H1 (cell line): ENCODE measurements around the gene SMARCB1. TPM values are rescaled to one million over a fixed set of nuclear protein-coding genes. Genes with fewer than 3 reads are reported as not detected.

Source experiments
- CTCF ChIA-PET: fragments of 300-600 bp; sonication (Branson Sonifier 250); formaldehyde crosslinking; loops from one replicate; lab custom pipeline; 2021; ENCODE audit not compliant: partially characterized antibody; lab: Charles Lee
- POLR2A ChIA-PET: fragments of 300-600 bp; sonication (Branson Sonifier 250); formaldehyde crosslinking; loops from one replicate; lab custom pipeline; 2021; ENCODE audit warnings: inconsistent platforms; ENCODE audit not compliant: partially characterized antibody; lab: Charles Lee
- DNase-seq, 2 experiments: peaks; one replicate each; pipeline versions ENCODE4 v3.0.0 to v3.0.0-alpha.2; 2010 to 2022; ENCODE audit warnings: low spot score in 2 of 2, low read depth in 1 of 2, mixed read lengths in 1 of 2
- FAIRE-seq: peaks from 2 replicates; lab custom pipeline; 2011; peaks lifted over from hg19 to GRCh38; lab: Jason Lieb, UNC
- H2AFZ ChIP-seq: 2 replicates; pipeline ENCODE4 v1.8.1; 2012; ENCODE audit warnings: low read length, inconsistent platforms
- H2AK5ac ChIP-seq: 2 replicates; pipeline ENCODE4 v1.6.1; 2013; ENCODE audit warnings: low read depth, low read length
- H2BK120ac ChIP-seq: replicated peaks from 2 replicates; pipeline ENCODE3; 2013; ENCODE audit warnings: low read depth, low read length, inconsistent platforms
- H2BK12ac ChIP-seq: 2 replicates; pipeline ENCODE4 v1.6.1; 2013; ENCODE audit warnings: low read depth, low read length
- H2BK15ac ChIP-seq: 2 replicates; pipeline ENCODE4 v1.6.1; 2013; ENCODE audit warnings: low read length
- H2BK20ac ChIP-seq: 2 replicates; pipeline ENCODE4 v1.6.1; 2013; ENCODE audit warnings: low read length
- H2BK5ac ChIP-seq: 2 replicates; pipeline ENCODE4 v1.6.1; 2013; ENCODE audit warnings: low read depth, low read length
- H3K14ac ChIP-seq: 2 replicates; pipeline ENCODE4 v1.6.1; 2013; ENCODE audit warnings: inconsistent platforms; ENCODE audit not compliant: insufficient read length
- H3K18ac ChIP-seq: 2 replicates; pipeline ENCODE4 v1.6.1; 2013; ENCODE audit warnings: low read length; ENCODE audit errors: extremely low read depth
- H3K23ac ChIP-seq: 2 replicates; pipeline ENCODE4 v1.6.1; 2013; ENCODE audit warnings: inconsistent platforms; ENCODE audit not compliant: insufficient read length
- H3K23me2 ChIP-seq: 2 replicates; pipeline ENCODE4 v1.6.1; 2013; ENCODE audit warnings: low read depth, low read length
- H3K27ac ChIP-seq: 2 replicates; pipeline ENCODE4 v1.6.1; 2011; ENCODE audit warnings: low read depth, low read length, inconsistent platforms
- H3K27me3 ChIP-seq, 4 experiments: replicated peaks in 1 of 4; 1 replicate in 1 of 4; 2 replicates in 3 of 4; pipeline versions ENCODE4 v1.6.1 to v1.8.1; 2011 to 2013; ENCODE audit warnings: low read length in 3 of 4, mild to moderate bottlenecking in 3 of 4, inconsistent platforms in 2 of 4, mixed read lengths in 2 of 4, moderate library complexity in 1 of 4; ENCODE audit not compliant: control insufficient read depth in 3 of 4, insufficient read depth in 3 of 4; ENCODE audit errors: extremely low read depth in 1 of 4
- H3K36me3 ChIP-seq, 4 experiments: 2 replicates each; pipeline versions ENCODE4 v1.6.1 to v1.8.1; 2011 to 2013; ENCODE audit warnings: mild to moderate bottlenecking in 4 of 4, low read length in 3 of 4, moderate library complexity in 2 of 4, control low read depth in 1 of 4, inconsistent platforms in 1 of 4; ENCODE audit not compliant: insufficient read depth in 4 of 4, control insufficient read depth in 2 of 4
- H3K4ac ChIP-seq: replicated peaks from 2 replicates; pipeline ENCODE3; 2013; ENCODE audit warnings: low read length, low read depth, mixed read lengths, inconsistent platforms; ENCODE audit not compliant: insufficient read length
- H3K4me1 ChIP-seq, 4 experiments: replicated peaks in 1 of 4; 1 replicate in 1 of 4; 2 replicates in 3 of 4; pipeline versions ENCODE4 v1.6.1 to v1.8.1; 2011 to 2013; ENCODE audit warnings: low read length in 3 of 4, inconsistent platforms in 2 of 4, mixed read lengths in 1 of 4; ENCODE audit not compliant: insufficient read depth in 4 of 4, control insufficient read depth in 3 of 4
- H3K4me2 ChIP-seq, 2 experiments: 2 replicates each; pipeline versions ENCODE4 v1.6.1 to v1.8.1; 2011 to 2013; ENCODE audit warnings: low read depth in 2 of 2, low read length in 2 of 2, control low read depth in 1 of 2, inconsistent platforms in 1 of 2, mild to moderate bottlenecking in 1 of 2; ENCODE audit not compliant: insufficient read depth in 1 of 2
- H3K4me3 ChIP-seq, 4 experiments: fragments of 200-600, 300-600 bp in 1 of 4; sonication (generic), shearing (Covaris generic), sonication (Bioruptor Twin) in 1 of 4; 2 replicates each; pipeline versions ENCODE4 v1.5.1 to v1.8.1; 2011 to 2016; ENCODE audit warnings: low read length in 4 of 4, low read depth in 3 of 4, control low read depth in 2 of 4, inconsistent platforms in 2 of 4, mild to moderate bottlenecking in 2 of 4, mixed read lengths in 1 of 4, moderate library complexity in 1 of 4; ENCODE audit not compliant: insufficient read depth in 2 of 4; ENCODE audit errors: extremely low read depth in 1 of 4
- H3K56ac ChIP-seq: replicated peaks from 2 replicates; pipeline ENCODE3; 2013; ENCODE audit warnings: low read depth, mild to moderate bottlenecking, mixed read lengths, low read length, inconsistent platforms; ENCODE audit not compliant: insufficient read length
- H3K79me1 ChIP-seq: 2 replicates; pipeline ENCODE4 v1.6.1; 2013; ENCODE audit warnings: low read depth, low read length, control low read depth
- H3K79me2 ChIP-seq, 2 experiments: 2 replicates each; pipeline versions ENCODE4 v1.6.1 to v1.8.1; 2012 to 2013; ENCODE audit warnings: low read length in 2 of 2, mild to moderate bottlenecking in 2 of 2, inconsistent platforms in 1 of 2; ENCODE audit not compliant: insufficient read depth in 2 of 2, control insufficient read depth in 1 of 2
- H3K9ac ChIP-seq, 4 experiments: replicated peaks in 1 of 4; 1 replicate in 1 of 4; 2 replicates in 3 of 4; pipeline versions ENCODE4 v1.6.1 to v1.8.1; 2011 to 2013; ENCODE audit warnings: low read depth in 3 of 4, low read length in 3 of 4, control low read depth in 2 of 4, mild to moderate bottlenecking in 2 of 4, moderate library complexity in 2 of 4, inconsistent platforms in 1 of 4; ENCODE audit errors: extremely low read depth in 1 of 4
- H3K9me3 ChIP-seq, 2 experiments: 2 replicates each; pipeline versions ENCODE4 v1.6.1 to v1.8.1; 2012 to 2013; ENCODE audit warnings: mild to moderate bottlenecking in 2 of 2, moderate library complexity in 2 of 2, control low read depth in 1 of 2, inconsistent platforms in 1 of 2, low read depth in 1 of 2, low read length in 1 of 2, mixed read lengths in 1 of 2; ENCODE audit not compliant: insufficient read depth in 2 of 2
- H4K20me1 ChIP-seq, 2 experiments: replicated peaks in 1 of 2; 2 replicates each; pipeline versions ENCODE3 to v1.8.1; 2011 to 2013; ENCODE audit warnings: inconsistent platforms in 2 of 2, low read length in 2 of 2, mild to moderate bottlenecking in 1 of 2; ENCODE audit not compliant: insufficient read depth in 2 of 2, control insufficient read depth in 1 of 2
- H4K5ac ChIP-seq: 2 replicates; pipeline ENCODE4 v1.6.1; 2013; ENCODE audit warnings: low read length, low read depth, mixed read lengths, inconsistent platforms; ENCODE audit not compliant: insufficient read length
- H4K8ac ChIP-seq: 2 replicates; pipeline ENCODE4 v1.8.0; 2013; ENCODE audit warnings: mild to moderate bottlenecking, moderate library complexity, low read length, inconsistent platforms; ENCODE audit not compliant: insufficient read depth; ENCODE audit errors: extremely low read depth
- H4K91ac ChIP-seq: replicated peaks from 2 replicates; pipeline ENCODE3; 2013; ENCODE audit warnings: low read length, mixed read lengths, inconsistent platforms; ENCODE audit not compliant: insufficient read length
- HDAC2 ChIP-seq, 2 experiments: fragments of 300-600 bp in 1 of 2; sonication (generic) in 1 of 2; IDR thresholded peaks; 2 replicates each; pipeline ENCODE4 v1.6.1; 2011 to 2012; ENCODE audit warnings: low read depth in 2 of 2, low read length in 2 of 2, mild to moderate bottlenecking in 2 of 2, moderate library complexity in 2 of 2, borderline replicate concordance in 1 of 2, inconsistent platforms in 1 of 2
- TAF1 ChIP-seq: IDR thresholded peaks from 2 replicates; pipeline ENCODE4 v1.6.1; 2011; ENCODE audit warnings: mild to moderate bottlenecking, low read depth, low read length
- WGBS, 2 experiments: shearing (Covaris generic) in 1 of 2; methylation state at CpG; one replicate each; pipeline versions ENCODE4 v1.1.6 to v1.1.7; 2013 to 2015; ENCODE audit warnings: low lambda C conversion rate in 2 of 2, mixed read lengths in 2 of 2, inconsistent platforms in 1 of 2, low coverage in 1 of 2, missing lambda C conversion rate in 1 of 2; ENCODE audit not compliant: insufficient replicate concordance in 2 of 2, insufficient coverage in 1 of 2, insufficient read length in 1 of 2; ENCODE audit errors: extremely low coverage in 1 of 2, missing lambda C conversion rate in 1 of 2; 5-methylcytosine and 5-hydroxymethylcytosine counted together
- polyA plus RNA-seq, 7 experiments: library from polyadenylated mRNA; depleted of rRNA in 3 of 7; stranded (reverse) in 5 of 7; unstranded in 2 of 7; fragments of >200 nt in 5 of 7; fragments of 200-250 nt in 2 of 7; gene quantifications; 1 replicate in 5 of 7; 2 replicates in 1 of 7; 4 replicates in 1 of 7; pipeline versions ENCODE4 v1.2.1 to v1.2.3, GENCODE V29; 2011 to 2013; ENCODE audit warnings: missing spikeins in 2 of 7, mixed read lengths in 2 of 7
- total RNA-seq: library from RNA; stranded (reverse); fragmentation: NEBNext Ultra II Directional; extraction: Animal tissue kit (Norgen Biotek cat#: 25700); gene quantifications from 2 replicates; pipeline ENCODE4 v1.2.1, GENCODE V29; 2021
- TF ChIP-seq, protein P1 (sequence below): IDR thresholded peaks from 2 replicates; pipeline ENCODE4 v1.6.1; 2012; ENCODE audit warnings: low read length, inconsistent platforms

The SMARCB1 gene
- total and polyA plus RNA-seq, 2 of the 8 experiments (the other 6 are each of a cell fraction or from before 2014, with no cell fraction given): 116 to 145 TPM

DNA sequence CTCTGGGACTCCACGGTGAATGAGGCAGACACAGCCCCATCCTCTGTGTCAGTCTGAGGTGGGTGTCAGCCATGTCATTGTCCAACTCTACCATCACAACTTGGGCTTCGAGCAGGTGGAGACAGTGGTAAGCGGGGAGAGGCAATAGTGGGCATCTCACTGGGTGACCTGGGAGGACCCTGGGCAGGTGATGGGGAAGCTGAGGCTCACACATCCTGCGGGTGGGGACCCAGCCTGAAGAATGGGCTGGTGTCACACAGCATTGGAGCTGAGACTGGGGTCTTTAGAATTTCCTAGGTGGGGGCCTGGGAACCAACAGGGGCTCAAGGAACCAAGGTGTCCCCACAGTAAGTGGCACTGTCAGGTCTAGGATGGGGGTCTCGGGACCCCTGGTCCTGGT lies 7.0 kb upstream of the SMARCB1 start:
- FAIRE-seq (no peak), DNase-seq (no peak)
- H3K79me2 ChIP-seq: no peaks in the 10 kb centered on the region
- no peaks in the 10 kb centered on the region; the same call in 1 of the 2 replicates for H3K79me1 ChIP-seq
- no peak for TF ChIP-seq HDAC2 (IDR thresholded peaks at IDR 0.05; ENCODE audit: borderline replicate concordance in 1 of 2, low read depth in 2 of 2, low read length in 2 of 2)
- TF ChIP-seq TAF1: no peak
- TF ChIP-seq, protein P1, sequence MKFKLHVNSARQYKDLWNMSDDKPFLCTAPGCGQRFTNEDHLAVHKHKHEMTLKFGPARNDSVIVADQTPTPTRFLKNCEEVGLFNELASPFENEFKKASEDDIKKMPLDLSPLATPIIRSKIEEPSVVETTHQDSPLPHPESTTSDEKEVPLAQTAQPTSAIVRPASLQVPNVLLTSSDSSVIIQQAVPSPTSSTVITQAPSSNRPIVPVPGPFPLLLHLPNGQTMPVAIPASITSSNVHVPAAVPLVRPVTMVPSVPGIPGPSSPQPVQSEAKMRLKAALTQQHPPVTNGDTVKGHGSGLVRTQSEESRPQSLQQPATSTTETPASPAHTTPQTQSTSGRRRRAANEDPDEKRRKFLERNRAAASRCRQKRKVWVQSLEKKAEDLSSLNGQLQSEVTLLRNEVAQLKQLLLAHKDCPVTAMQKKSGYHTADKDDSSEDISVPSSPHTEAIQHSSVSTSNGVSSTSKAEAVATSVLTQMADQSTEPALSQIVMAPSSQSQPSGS: no peak
- H3K27ac ChIP-seq: no peak overlapping the region
- H2BK15ac ChIP-seq: no peak overlapping the region
- H2BK120ac ChIP-seq: no peak overlapping the region
- H3K4ac ChIP-seq: no peak overlapping the region
- H2BK20ac ChIP-seq: no peak overlapping the region
- no peak overlapping the region for H4K8ac ChIP-seq
- no peak overlapping the region for H2AFZ ChIP-seq
- H3K4me3 ChIP-seq: no peak overlapping the region
- no peak overlapping the region for H4K91ac ChIP-seq
- H3K23ac ChIP-seq: no peak overlapping the region
- H3K36me3 ChIP-seq: no peaks in the 10 kb centered on the region
- H4K5ac ChIP-seq: no peak overlapping the region
- CTCF ChIA-PET: no interaction called here
- no peak overlapping the region for H3K4me2 ChIP-seq
- H2BK5ac ChIP-seq: no peak overlapping the region
- peaks cover 0 to 6% (median 0%) of the 10 kb centered on the region in 4 experiments; a peak in 2 of 7 replicates for H3K4me1 ChIP-seq
- no peak overlapping the region for H3K9ac ChIP-seq
- 85% methylated on average over 5 of the region's 5 CpGs; no CpG with 5 or more reads in 1 of the 2 experiments for WGBS, 2 experiments
- no peak overlapping the region for H3K56ac ChIP-seq
- H2AK5ac ChIP-seq: no peak overlapping the region
- H3K23me2 ChIP-seq: no peaks in the 10 kb centered on the region
- H2BK12ac ChIP-seq: no peak overlapping the region
- no peak overlapping the region for H3K18ac ChIP-seq
- no peaks in the 10 kb centered on the region for H3K9me3 ChIP-seq
- POLR2A ChIA-PET: interaction anchor here (3.9 kb wide), 1 partner anchor 12 kb away, joined by 21 read pairs; the partner anchor contains the start of gene CHCHD10
- peaks cover 0 to 2% of the 10 kb centered on the region in 2 experiments for H4K20me1 ChIP-seq
- no peak overlapping the region for H3K14ac ChIP-seq
- peaks cover 0 to 2% (median under 1%) of the 10 kb centered on the region in 4 experiments; a peak in 2 of 7 replicates for H3K27me3 ChIP-seq
